C4-2B (cell line): ENCODE results near the gene PAK6.

ENCODE experiments used
- ZFX ChIP-seq: fragments of 450-650 bp; IDR thresholded peaks from 2 replicates; pipeline ENCODE4 v1.6.1; 2017
- TF ChIP-seq, protein P1 (sequence below): fragments of 450-650 bp; conservative IDR thresholded peaks from 2 replicates; pipeline ENCODE4 v1.5.1; 2017; ENCODE audit warnings: mild to moderate bottlenecking

DNA sequence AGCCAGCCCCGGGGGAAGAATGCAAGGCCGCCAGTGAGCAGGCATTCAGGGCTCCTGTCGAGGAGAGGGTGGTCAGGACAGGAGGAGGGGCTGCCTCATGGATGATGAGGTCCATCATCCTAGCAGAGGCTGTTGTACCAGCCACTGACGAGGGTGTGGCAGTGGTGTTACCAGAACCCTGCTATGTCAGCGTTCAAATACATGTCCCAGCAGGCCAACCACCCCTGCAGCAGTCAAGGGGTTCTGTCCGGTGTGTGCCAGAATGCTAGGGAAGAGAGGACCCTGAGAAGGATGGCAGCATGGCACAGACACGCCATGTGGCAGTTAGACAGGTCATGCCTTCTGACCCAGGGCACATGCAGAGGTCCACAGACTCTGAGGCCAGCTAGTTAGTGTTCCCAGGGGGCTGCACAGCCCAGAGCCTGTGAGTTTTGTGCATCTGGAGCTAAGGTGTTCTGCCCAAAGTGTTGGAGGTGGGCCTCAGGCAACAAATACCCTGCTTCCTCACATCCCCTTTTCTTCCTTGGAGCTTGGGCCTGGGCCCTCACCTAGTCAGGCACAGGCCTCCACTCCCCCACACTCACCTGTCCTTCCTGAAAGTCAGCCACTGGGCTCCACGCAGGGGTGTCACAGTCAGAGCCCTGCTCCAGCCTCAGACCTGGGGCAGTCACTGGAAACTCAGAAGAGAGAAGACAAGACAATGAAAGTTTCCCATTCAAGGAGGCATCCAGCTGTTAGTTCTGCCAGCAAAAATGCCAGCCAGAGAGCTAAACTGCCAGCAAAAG, 7.8 kb downstream of the PAK6 start:
- TF ChIP-seq, protein P1, sequence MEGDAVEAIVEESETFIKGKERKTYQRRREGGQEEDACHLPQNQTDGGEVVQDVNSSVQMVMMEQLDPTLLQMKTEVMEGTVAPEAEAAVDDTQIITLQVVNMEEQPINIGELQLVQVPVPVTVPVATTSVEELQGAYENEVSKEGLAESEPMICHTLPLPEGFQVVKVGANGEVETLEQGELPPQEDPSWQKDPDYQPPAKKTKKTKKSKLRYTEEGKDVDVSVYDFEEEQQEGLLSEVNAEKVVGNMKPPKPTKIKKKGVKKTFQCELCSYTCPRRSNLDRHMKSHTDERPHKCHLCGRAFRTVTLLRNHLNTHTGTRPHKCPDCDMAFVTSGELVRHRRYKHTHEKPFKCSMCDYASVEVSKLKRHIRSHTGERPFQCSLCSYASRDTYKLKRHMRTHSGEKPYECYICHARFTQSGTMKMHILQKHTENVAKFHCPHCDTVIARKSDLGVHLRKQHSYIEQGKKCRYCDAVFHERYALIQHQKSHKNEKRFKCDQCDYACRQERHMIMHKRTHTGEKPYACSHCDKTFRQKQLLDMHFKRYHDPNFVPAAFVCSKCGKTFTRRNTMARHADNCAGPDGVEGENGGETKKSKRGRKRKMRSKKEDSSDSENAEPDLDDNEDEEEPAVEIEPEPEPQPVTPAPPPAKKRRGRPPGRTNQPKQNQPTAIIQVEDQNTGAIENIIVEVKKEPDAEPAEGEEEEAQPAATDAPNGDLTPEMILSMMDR = no peak
- no peak for TF ChIP-seq ZFX
